ENCODE results near the gene ZNF48. TPM values are rescaled to one million over a fixed set of nuclear protein-coding genes. Genes with fewer than 3 reads are reported as not detected.

The ZNF48 gene
- polyA plus RNA-seq, 1 donor (not counting 4 experiments of a cell fraction or from before 2014, with no cell fraction given), result 4.3 TPM

DNA sequence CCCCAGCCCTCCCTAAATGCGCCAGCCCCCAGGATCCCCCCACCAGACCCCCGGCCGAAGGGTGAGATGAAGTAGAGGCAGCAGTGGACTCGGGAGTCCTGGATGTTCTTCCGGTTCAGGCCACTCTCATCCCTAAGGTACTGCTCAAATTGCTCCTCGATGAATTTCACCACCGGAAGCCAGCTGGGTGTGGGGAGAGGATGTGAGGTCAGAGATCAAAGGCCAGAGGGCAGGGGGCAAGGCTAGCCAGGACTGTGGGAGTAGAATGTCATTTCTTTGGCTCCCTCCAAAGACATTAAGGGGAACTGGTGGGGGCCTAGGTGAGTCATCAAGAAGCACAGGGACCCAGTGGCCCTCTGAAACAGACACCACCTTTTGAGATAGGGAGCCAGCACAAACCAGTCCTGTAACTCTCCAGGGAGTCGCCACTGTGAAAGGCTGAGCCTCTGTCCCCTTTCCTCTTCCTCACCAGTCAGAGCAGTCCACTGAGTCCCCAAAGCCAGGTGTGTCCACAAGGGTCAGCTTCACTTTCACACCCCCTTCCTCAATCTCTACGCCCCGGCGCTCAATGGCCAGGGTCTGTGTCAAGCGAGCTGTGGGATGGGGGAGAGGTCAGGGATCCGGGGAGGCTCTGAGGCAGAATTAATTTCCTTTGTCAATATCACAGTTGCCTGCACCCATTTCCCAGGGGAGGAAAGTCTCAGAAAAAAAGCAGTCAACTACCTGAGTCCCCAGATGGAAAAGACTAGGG lies 13.8 kb upstream of the ZNF48 start:
- Histone ChIP-seq H4K20me1 (ENCODE audit: control insufficient read depth, extremely low read depth, insufficient read depth, low read length) (no peaks in the 10 kb centered on the region), H3K9ac (ENCODE audit: control insufficient read depth, extremely low read depth, insufficient read depth, low read length) (no peak overlapping the region), H3K9me1 (ENCODE audit: control insufficient read depth, extremely low read depth, insufficient read depth, low read length) (no peaks in the 10 kb centered on the region), H3K36me3 (ENCODE audit: control insufficient read depth in 2 of 2, extremely low read depth in 1 of 2, insufficient read depth in 2 of 2, low read length in 2 of 2) (peaks cover 0 to 2% of the 10 kb centered on the region in 2 experiments), H2AFZ (ENCODE audit: control insufficient read depth, low read length) (no peak overlapping the region), H3K9me3 (ENCODE audit: control insufficient read depth, low read depth, low read length) (no peaks in the 10 kb centered on the region), H3K27me3 (ENCODE audit: control insufficient read depth, extremely low read depth, insufficient read depth, low read length) (no peaks in the 10 kb centered on the region), H3K27ac (ENCODE audit: control insufficient read depth, insufficient read depth, low read length) (no peak overlapping the region), H3K79me2 (ENCODE audit: control insufficient read depth, insufficient read depth, low read length) (no peaks in the 10 kb centered on the region), H3K4me2 (ENCODE audit: control insufficient read depth, extremely low read depth, insufficient read depth, low read depth, low read length) (no peak overlapping the region), H3K4me3 (ENCODE audit: control insufficient read depth in 2 of 3, extremely low read depth in 1 of 3, insufficient read depth in 2 of 3, low read depth in 1 of 3, low read length in 3 of 3) (no peak overlapping the region), H3K4me1 (ENCODE audit: control insufficient read depth, extremely low read depth, insufficient read depth, low read length) (peaks cover 9% of the 10 kb centered on the region)
- no peak for TF ChIP-seq EZH2 (IDR thresholded peaks at IDR 0.05; ENCODE audit: low read length)
- TF ChIP-seq, protein P1, sequence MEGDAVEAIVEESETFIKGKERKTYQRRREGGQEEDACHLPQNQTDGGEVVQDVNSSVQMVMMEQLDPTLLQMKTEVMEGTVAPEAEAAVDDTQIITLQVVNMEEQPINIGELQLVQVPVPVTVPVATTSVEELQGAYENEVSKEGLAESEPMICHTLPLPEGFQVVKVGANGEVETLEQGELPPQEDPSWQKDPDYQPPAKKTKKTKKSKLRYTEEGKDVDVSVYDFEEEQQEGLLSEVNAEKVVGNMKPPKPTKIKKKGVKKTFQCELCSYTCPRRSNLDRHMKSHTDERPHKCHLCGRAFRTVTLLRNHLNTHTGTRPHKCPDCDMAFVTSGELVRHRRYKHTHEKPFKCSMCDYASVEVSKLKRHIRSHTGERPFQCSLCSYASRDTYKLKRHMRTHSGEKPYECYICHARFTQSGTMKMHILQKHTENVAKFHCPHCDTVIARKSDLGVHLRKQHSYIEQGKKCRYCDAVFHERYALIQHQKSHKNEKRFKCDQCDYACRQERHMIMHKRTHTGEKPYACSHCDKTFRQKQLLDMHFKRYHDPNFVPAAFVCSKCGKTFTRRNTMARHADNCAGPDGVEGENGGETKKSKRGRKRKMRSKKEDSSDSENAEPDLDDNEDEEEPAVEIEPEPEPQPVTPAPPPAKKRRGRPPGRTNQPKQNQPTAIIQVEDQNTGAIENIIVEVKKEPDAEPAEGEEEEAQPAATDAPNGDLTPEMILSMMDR (optimal IDR thresholded peaks at IDR 0.05 in 1 of 3, IDR thresholded peaks at IDR 0.05 in 1 of 3, conservative IDR thresholded peaks at IDR 0.05 in 1 of 3; ENCODE audit: extremely low read depth in 1 of 3, insufficient read depth in 2 of 3, low read length in 3 of 3), result no peak
- DNase-seq (ENCODE audit: low read depth, low spot score), result no peak
- FAIRE-seq, result no peak
- dilution Hi-C loops (cut with MboI; ENCODE audit: extremely low pct_ligation_motif_present, low sequenced_read_pairs), result no loop called here

DNA sequence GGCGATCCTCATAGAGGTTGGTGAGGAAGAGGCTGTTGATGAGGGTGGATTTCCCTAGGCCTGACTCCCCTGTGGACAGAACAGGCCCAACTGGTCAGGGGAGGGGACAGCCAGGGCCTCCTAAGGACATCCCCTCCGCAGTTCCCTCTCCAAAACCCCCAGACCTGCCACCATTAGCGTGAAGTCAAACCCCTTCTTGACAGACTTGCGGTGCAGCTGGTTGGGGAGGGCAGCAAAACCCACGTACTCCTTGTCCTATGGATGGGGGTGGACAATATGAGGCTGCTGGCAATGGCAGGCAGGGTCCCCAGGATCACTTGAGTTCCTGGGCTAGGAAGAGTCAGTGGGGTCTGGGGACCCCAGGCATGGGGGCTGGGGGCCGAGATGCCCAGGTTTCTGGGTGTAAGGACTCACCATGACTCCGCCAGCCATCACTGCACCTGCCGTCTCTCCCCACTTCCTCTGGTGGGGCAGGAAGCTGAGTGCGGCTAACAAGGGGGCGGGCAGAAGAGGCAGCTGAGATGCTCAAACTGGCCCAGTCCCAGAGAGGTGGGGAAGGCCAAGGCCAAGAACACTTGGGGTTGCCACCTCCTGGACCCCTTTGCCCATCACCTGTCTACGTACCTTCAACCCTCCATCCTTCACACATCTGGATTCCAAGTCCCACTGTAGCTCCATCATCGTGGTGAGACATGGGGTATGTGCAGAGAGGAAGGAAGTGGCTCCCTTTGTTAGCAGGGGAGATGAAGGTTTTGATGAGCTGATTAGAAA lies 12.9 kb upstream of the ZNF48 start, which contains the start of gene SEPTIN1:
SEPTIN1 (minus strand) TSS at position 451 of the 771 bp plus-strand sequence; CDS start at position 432, 19 bp downstream.
- no peak within 1 kb of the TSS for H2AFZ ChIP-seq (ENCODE audit: control insufficient read depth, low read length)
- DNase-seq (ENCODE audit: low read depth, low spot score) (no peak), FAIRE-seq (no peak)
- H3K36me3 ChIP-seq (ENCODE audit: control insufficient read depth in 2 of 2, extremely low read depth in 1 of 2, insufficient read depth in 2 of 2, low read length in 2 of 2), result peaks cover 0 to 2% of the 10 kb centered on the region in 2 experiments
- peaks cover 6% of the 10 kb centered on the region for H3K4me1 ChIP-seq (ENCODE audit: control insufficient read depth, extremely low read depth, insufficient read depth, low read length)
- no peaks in the 10 kb centered on the region for H3K9me1 ChIP-seq (ENCODE audit: control insufficient read depth, extremely low read depth, insufficient read depth, low read length)
- TF ChIP-seq, protein P1 (optimal IDR thresholded peaks at IDR 0.05 in 1 of 3, IDR thresholded peaks at IDR 0.05 in 1 of 3, conservative IDR thresholded peaks at IDR 0.05 in 1 of 3; ENCODE audit: extremely low read depth in 1 of 3, insufficient read depth in 2 of 3, low read length in 3 of 3), result no peak
- no peak for TF ChIP-seq EZH2 (IDR thresholded peaks at IDR 0.05; ENCODE audit: low read length)
- dilution Hi-C loops (cut with MboI; ENCODE audit: extremely low pct_ligation_motif_present, low sequenced_read_pairs), result no loop called here
- no peaks in the 10 kb centered on the region for H4K20me1 ChIP-seq (ENCODE audit: control insufficient read depth, extremely low read depth, insufficient read depth, low read length)
- H3K9me3 ChIP-seq (ENCODE audit: control insufficient read depth, low read depth, low read length), result no peaks in the 10 kb centered on the region
- no peaks in the 10 kb centered on the region for H3K79me2 ChIP-seq (ENCODE audit: control insufficient read depth, insufficient read depth, low read length)
- no peaks in the 10 kb centered on the region for H3K27me3 ChIP-seq (ENCODE audit: control insufficient read depth, extremely low read depth, insufficient read depth, low read length)
- no peak within 1 kb of the TSS for H3K9ac ChIP-seq (ENCODE audit: control insufficient read depth, extremely low read depth, insufficient read depth, low read length)
- H3K27ac ChIP-seq (ENCODE audit: control insufficient read depth, insufficient read depth, low read length), result no peak within 1 kb of the TSS
- H3K4me3 ChIP-seq (ENCODE audit: control insufficient read depth in 2 of 3, extremely low read depth in 1 of 3, insufficient read depth in 2 of 3, low read depth in 1 of 3, low read length in 3 of 3), result no peak within 1 kb of the TSS
- H3K4me2 ChIP-seq (ENCODE audit: control insufficient read depth, extremely low read depth, insufficient read depth, low read depth, low read length), result no peak within 1 kb of the TSS
